H9 (cell line): ENCODE results near the gene CDH13. TPM values are rescaled to one million over a fixed set of nuclear protein-coding genes. Genes with fewer than 3 reads are reported as not detected.

Experiments used
- DNase-seq: peaks from one replicate; pipeline ENCODE4 v3.0.0-alpha.2; 2017
- H2AFZ ChIP-seq: one replicate; pipeline ENCODE4 v1.6.1; 2013; ENCODE audit warnings: mild to moderate bottlenecking, low read length, control low read depth, moderate library complexity
- H2AK5ac ChIP-seq: 2 replicates; pipeline ENCODE4 v1.6.1; 2013; ENCODE audit warnings: low read length, control low read depth, mixed read lengths; ENCODE audit not compliant: insufficient read length
- H2BK120ac ChIP-seq: one replicate; pipeline ENCODE4 v1.6.1; 2013; ENCODE audit warnings: low read depth, mild to moderate bottlenecking, low read length, control low read depth, inconsistent platforms; ENCODE audit not compliant: poor library complexity, severe bottlenecking
- H2BK12ac ChIP-seq: 2 replicates; pipeline ENCODE4 v1.6.1; 2013; ENCODE audit warnings: low read length, control low read depth, mixed read lengths, low read depth; ENCODE audit not compliant: insufficient read length
- H2BK15ac ChIP-seq: 2 replicates; pipeline ENCODE4 v1.6.1; 2013; ENCODE audit warnings: low read depth, low read length, control low read depth
- H2BK20ac ChIP-seq: one replicate; pipeline ENCODE4 v1.6.1; 2013; ENCODE audit warnings: low read depth, mild to moderate bottlenecking, low read length, control low read depth, inconsistent platforms; ENCODE audit not compliant: poor library complexity, severe bottlenecking
- H2BK5ac ChIP-seq: 2 replicates; pipeline ENCODE4 v1.6.1; 2013; ENCODE audit warnings: low read length, control low read depth, mixed read lengths; ENCODE audit not compliant: insufficient read length
- H3K14ac ChIP-seq: 2 replicates; pipeline ENCODE4 v1.6.1; 2013; ENCODE audit warnings: low read length, control low read depth; ENCODE audit not compliant: insufficient read depth
- H3K18ac ChIP-seq: 2 replicates; pipeline ENCODE4 v1.6.1; 2013; ENCODE audit warnings: low read depth, mild to moderate bottlenecking, mixed read lengths, low read length, control low read depth; ENCODE audit not compliant: insufficient read length
- H3K23ac ChIP-seq: 2 replicates; pipeline ENCODE4 v1.6.1; 2013; ENCODE audit warnings: low read length, control low read depth, mixed read lengths, low read depth; ENCODE audit not compliant: insufficient read length
- H3K23me2 ChIP-seq: 2 replicates; pipeline ENCODE4 v1.6.1; 2013; ENCODE audit warnings: low read depth, mild to moderate bottlenecking, mixed read lengths, low read length, control low read depth; ENCODE audit not compliant: insufficient read length, poor library complexity, severe bottlenecking
- H3K27ac ChIP-seq: 2 replicates; pipeline ENCODE4 v1.5.1; 2013; ENCODE audit warnings: low read length, control low read depth, mixed read lengths, low read depth; ENCODE audit not compliant: insufficient read length
- H3K27me3 ChIP-seq: 2 replicates; pipeline ENCODE4 v1.6.1; 2013; ENCODE audit warnings: low read length, control low read depth, inconsistent platforms; ENCODE audit not compliant: insufficient read depth
- H3K4ac ChIP-seq: 2 replicates; pipeline ENCODE4 v1.6.1; 2013; ENCODE audit warnings: low read depth, mild to moderate bottlenecking, control low read depth, inconsistent platforms, low read length, moderate library complexity
- H3K4me1 ChIP-seq: 2 replicates; pipeline ENCODE4 v1.6.1; 2013; ENCODE audit warnings: low read length, control low read depth, inconsistent platforms; ENCODE audit not compliant: insufficient read depth
- H3K4me2 ChIP-seq: 2 replicates; pipeline ENCODE4 v1.6.1; 2013; ENCODE audit warnings: low read length, control low read depth, mixed read lengths; ENCODE audit not compliant: insufficient read length, insufficient read depth
- H3K56ac ChIP-seq: 2 replicates; pipeline ENCODE4 v1.6.1; 2013; ENCODE audit warnings: low read depth, mild to moderate bottlenecking, mixed read lengths, low read length, control low read depth; ENCODE audit not compliant: insufficient read length
- H3K79me1 ChIP-seq: 2 replicates; pipeline ENCODE4 v1.6.1; 2013; ENCODE audit warnings: low read depth, mild to moderate bottlenecking, moderate library complexity, low read length, control low read depth, inconsistent platforms; ENCODE audit not compliant: insufficient read depth, poor library complexity, severe bottlenecking
- H3K79me2 ChIP-seq: 2 replicates; pipeline ENCODE4 v1.6.1; 2013; ENCODE audit warnings: low read length, control low read depth, inconsistent platforms; ENCODE audit not compliant: insufficient read depth
- H3K9ac ChIP-seq: 2 replicates; pipeline ENCODE4 v1.6.1; 2013; ENCODE audit warnings: low read length, control low read depth, mixed read lengths; ENCODE audit not compliant: insufficient read length; ENCODE audit errors: extremely low read depth
- H3K9me3 ChIP-seq: one replicate; pipeline ENCODE4 v1.6.1; 2013; ENCODE audit warnings: low read depth, low read length, inconsistent platforms; ENCODE audit not compliant: control insufficient read depth
- H3T11ph ChIP-seq: one replicate; pipeline ENCODE4 v1.6.1; 2013; ENCODE audit warnings: mild to moderate bottlenecking, low read length, control low read depth, inconsistent platforms
- H4K20me1 ChIP-seq: one replicate; pipeline ENCODE4 v1.6.1; 2013; ENCODE audit not compliant: control insufficient read depth, insufficient read length, insufficient read depth
- H4K5ac ChIP-seq: 2 replicates; pipeline ENCODE4 v1.6.1; 2013; ENCODE audit warnings: low read depth, mild to moderate bottlenecking, mixed read lengths, low read length, control low read depth; ENCODE audit not compliant: insufficient read length
- H4K8ac ChIP-seq: replicated peaks from 2 replicates; pipeline ENCODE4 v1.6.1; 2013; ENCODE audit warnings: low read length, control low read depth, mixed read lengths, low read depth; ENCODE audit not compliant: insufficient read length
- H4K91ac ChIP-seq: 2 replicates; pipeline ENCODE4 v1.6.1; 2013; ENCODE audit warnings: low read depth, mild to moderate bottlenecking, moderate library complexity, mixed read lengths, low read length, control low read depth; ENCODE audit not compliant: insufficient read length
- H3K27ac Mint-ChIP-seq, 3 experiments: 2 replicates in 2 of 3; 3 replicates in 1 of 3; pipeline ENCODE4 v1.8.0; 2020 to 2021; ENCODE audit warnings: mixed read lengths in 3 of 3, mild to moderate bottlenecking in 1 of 3, moderate library complexity in 1 of 3
- H3K27me3 Mint-ChIP-seq: 2 replicates; pipeline ENCODE4 v1.8.0; 2021; ENCODE audit warnings: low read depth, mild to moderate bottlenecking, moderate library complexity, mixed read lengths
- H3K36me3 Mint-ChIP-seq, 3 experiments: 2 replicates in 2 of 3; 3 replicates in 1 of 3; pipeline ENCODE4 v1.8.0; 2020 to 2021; ENCODE audit warnings: low read depth in 3 of 3, mixed read lengths in 3 of 3; ENCODE audit not compliant: insufficient read depth in 1 of 3
- H3K4me1 Mint-ChIP-seq, 2 experiments: 2 replicates each; pipeline ENCODE4 v1.8.0; 2020; ENCODE audit warnings: mixed read lengths in 2 of 2
- H3K4me3 Mint-ChIP-seq, 2 experiments: 2 replicates in 1 of 2; 3 replicates in 1 of 2; pipeline ENCODE4 v1.8.0; 2020 to 2021; ENCODE audit warnings: mild to moderate bottlenecking in 2 of 2, mixed read lengths in 2 of 2, moderate library complexity in 1 of 2
- H3K9me3 Mint-ChIP-seq, 2 experiments: 2 replicates in 1 of 2; 3 replicates in 1 of 2; pipeline ENCODE4 v1.8.0; 2020; ENCODE audit warnings: mild to moderate bottlenecking in 2 of 2, mixed read lengths in 2 of 2, moderate library complexity in 1 of 2
- whole genome bisulfite sequencing: extraction: QIAGEN DNeasy Blood & Tissue Kit; methylation state at CpG from one replicate; pipeline ENCODE4 v1.1.7; 2013; ENCODE audit warnings: missing lambda C conversion rate, low lambda C conversion rate, mixed read lengths; ENCODE audit not compliant: insufficient read length; ENCODE audit errors: extremely low coverage; 5-methylcytosine and 5-hydroxymethylcytosine counted together
- total RNA-seq: library from RNA; stranded (reverse); gene quantifications from 2 replicates; pipeline ENCODE4 v1.2.1, GENCODE V29; 2021
- TF ChIP-seq, protein P1 (sequence below): fragments of 200-600 bp; sonication (generic); conservative IDR thresholded peaks from 3 replicates; pipeline ENCODE4 v1.8.0; 2021; ENCODE audit warnings: antibody characterized with exemption, mild to moderate bottlenecking

CDH13 gene
- total RNA-seq, 1 experiment from 2014 or later, result 1.5 TPM

DNA sequence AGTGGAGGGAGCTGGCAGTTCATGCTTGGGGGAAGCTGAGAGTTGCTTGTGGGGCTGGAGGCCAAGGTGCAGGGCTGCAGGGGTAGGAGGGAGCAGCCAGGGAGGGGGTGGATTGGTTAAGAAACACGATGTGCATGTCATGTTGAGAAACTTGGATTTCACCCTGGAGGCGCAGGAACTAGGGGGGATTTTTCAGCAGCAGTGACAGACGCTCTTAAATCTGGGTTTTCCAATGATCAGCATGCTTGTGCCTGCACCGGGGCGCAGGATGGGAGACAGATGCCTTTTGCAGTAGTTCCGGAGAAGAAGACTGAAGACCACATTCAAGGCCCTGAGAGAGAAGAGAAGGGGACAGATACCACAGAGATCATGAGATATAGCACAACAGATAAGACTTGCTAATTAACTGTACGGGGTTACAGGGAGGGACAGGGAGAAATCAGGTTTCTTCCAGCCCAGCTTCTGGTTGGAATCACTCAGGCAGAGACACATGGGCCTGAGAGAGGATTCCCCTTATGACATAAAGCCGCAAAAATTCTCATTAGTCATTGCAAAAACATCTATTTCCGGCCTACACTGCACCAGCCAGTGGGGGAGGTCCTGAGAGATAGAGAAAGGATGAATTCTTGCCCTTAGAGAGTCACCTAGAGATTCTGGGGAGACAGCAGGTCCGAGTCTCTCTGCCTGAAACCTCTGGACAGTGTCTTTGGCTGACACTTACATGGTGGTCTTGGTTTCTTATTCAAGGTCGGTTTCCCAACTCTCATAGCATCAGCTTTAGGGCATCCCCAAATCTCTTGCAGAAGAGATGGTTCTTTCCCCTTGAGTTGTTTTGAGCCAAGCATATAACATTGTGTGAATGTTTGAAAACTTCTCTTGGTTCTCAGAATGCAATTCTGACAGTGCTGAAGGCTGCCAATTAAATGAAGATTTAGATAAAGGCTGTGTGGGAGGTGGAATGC is 27.1 kb downstream of the CDH13 start:
- Mint-ChIP-seq H3K27ac (peak overlapping the region in 1 of 3 experiments; percentile 22; a peak in 1 of 7 replicates), H3K4me3 (no peak overlapping the region), H3K27me3 (peaks cover 10% of the 10 kb centered on the region; the same call in 1 of the 2 replicates), H3K9me3 (no peaks in the 10 kb centered on the region; a peak in 1 of 5 replicates), H3K36me3 (no peaks in the 10 kb centered on the region), H3K4me1 (peaks cover 14 to 27% of the 10 kb centered on the region in 2 experiments)
- no peak overlapping the region for H4K91ac ChIP-seq
- H2AFZ ChIP-seq, result no peak overlapping the region
- H3T11ph ChIP-seq, result no peak overlapping the region
- no peak overlapping the region for H3K27ac ChIP-seq
- no peak overlapping the region for H3K23ac ChIP-seq
- no peaks in the 10 kb centered on the region for H3K79me2 ChIP-seq
- no peaks in the 10 kb centered on the region for H3K9me3 ChIP-seq
- H2BK20ac ChIP-seq, result no peak overlapping the region
- H4K20me1 ChIP-seq, result no peaks in the 10 kb centered on the region
- no peak overlapping the region for H2BK12ac ChIP-seq
- H2BK15ac ChIP-seq, result no peak overlapping the region
- H3K79me1 ChIP-seq, result no peaks in the 10 kb centered on the region
- no peak overlapping the region for H2BK120ac ChIP-seq
- H4K8ac ChIP-seq, result no peak overlapping the region
- WGBS, result no CpG with 5 or more reads among the region's 11 CpGs
- H3K4ac ChIP-seq, result no peak overlapping the region
- H2AK5ac ChIP-seq, result no peak overlapping the region
- TF ChIP-seq, protein P1, sequence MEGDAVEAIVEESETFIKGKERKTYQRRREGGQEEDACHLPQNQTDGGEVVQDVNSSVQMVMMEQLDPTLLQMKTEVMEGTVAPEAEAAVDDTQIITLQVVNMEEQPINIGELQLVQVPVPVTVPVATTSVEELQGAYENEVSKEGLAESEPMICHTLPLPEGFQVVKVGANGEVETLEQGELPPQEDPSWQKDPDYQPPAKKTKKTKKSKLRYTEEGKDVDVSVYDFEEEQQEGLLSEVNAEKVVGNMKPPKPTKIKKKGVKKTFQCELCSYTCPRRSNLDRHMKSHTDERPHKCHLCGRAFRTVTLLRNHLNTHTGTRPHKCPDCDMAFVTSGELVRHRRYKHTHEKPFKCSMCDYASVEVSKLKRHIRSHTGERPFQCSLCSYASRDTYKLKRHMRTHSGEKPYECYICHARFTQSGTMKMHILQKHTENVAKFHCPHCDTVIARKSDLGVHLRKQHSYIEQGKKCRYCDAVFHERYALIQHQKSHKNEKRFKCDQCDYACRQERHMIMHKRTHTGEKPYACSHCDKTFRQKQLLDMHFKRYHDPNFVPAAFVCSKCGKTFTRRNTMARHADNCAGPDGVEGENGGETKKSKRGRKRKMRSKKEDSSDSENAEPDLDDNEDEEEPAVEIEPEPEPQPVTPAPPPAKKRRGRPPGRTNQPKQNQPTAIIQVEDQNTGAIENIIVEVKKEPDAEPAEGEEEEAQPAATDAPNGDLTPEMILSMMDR, result no peak
- H3K27me3 ChIP-seq, result no peaks in the 10 kb centered on the region
- no peak overlapping the region for H3K4me2 ChIP-seq
- no peak for DNase-seq
- no peak overlapping the region for H3K56ac ChIP-seq
- H4K5ac ChIP-seq, result no peak overlapping the region
- no peaks in the 10 kb centered on the region for H3K23me2 ChIP-seq
- no peak overlapping the region for H3K14ac ChIP-seq
- H3K18ac ChIP-seq, result no peak overlapping the region
- H2BK5ac ChIP-seq, result no peak overlapping the region
- H3K9ac ChIP-seq, result no peak overlapping the region
- H3K4me1 ChIP-seq, result no peaks in the 10 kb centered on the region
